Measurements from ENCODE around the gene ACAP3.

DNA sequence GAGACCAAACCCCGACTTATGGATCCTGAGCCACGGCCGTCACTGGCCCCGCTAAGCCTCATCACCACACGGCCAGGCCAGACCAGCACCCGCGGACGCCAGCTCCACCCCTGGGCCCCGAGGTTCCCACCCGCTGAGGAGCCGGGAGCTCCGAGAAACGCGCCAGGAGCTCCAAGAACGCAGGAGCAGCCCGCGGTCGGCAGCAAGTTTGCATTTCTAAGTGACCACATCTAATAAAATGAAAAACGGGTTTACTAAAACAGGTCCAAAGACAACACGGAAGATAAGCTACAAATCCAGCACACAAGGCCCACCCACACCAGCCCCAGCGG, 53.1 kb downstream of the ACAP3 start:
- TF ChIP-seq, protein P1, sequence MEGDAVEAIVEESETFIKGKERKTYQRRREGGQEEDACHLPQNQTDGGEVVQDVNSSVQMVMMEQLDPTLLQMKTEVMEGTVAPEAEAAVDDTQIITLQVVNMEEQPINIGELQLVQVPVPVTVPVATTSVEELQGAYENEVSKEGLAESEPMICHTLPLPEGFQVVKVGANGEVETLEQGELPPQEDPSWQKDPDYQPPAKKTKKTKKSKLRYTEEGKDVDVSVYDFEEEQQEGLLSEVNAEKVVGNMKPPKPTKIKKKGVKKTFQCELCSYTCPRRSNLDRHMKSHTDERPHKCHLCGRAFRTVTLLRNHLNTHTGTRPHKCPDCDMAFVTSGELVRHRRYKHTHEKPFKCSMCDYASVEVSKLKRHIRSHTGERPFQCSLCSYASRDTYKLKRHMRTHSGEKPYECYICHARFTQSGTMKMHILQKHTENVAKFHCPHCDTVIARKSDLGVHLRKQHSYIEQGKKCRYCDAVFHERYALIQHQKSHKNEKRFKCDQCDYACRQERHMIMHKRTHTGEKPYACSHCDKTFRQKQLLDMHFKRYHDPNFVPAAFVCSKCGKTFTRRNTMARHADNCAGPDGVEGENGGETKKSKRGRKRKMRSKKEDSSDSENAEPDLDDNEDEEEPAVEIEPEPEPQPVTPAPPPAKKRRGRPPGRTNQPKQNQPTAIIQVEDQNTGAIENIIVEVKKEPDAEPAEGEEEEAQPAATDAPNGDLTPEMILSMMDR (IDR thresholded peaks at IDR 0.05; ENCODE audit: low read depth, low read length, poor library complexity, severe bottlenecking), result no peak
- TF ChIP-seq EZH2phosphoT487 (IDR thresholded peaks at IDR 0.05; ENCODE audit: borderline replicate concordance, low read length), result no peak

Data from DOHH2 (cell line).